ENCODE results near the gene HERPUD1. TPM values are rescaled to one million over a fixed set of nuclear protein-coding genes. Genes with fewer than 3 reads are reported as not detected.
A peak's percentile ranks its signal among the peaks of the same experiment; 100 is the strongest.

Gene HERPUD1
- total RNA-seq, 1 donor from 2014 or later: 16.1 TPM

- H3K27me3 ChIP-seq: no peaks in the 10 kb centered on the region
- no peak overlapping the region for H3K4me3 ChIP-seq
- H3K36me3 ChIP-seq: no peaks in the 10 kb centered on the region
- Mint-ChIP-seq H3K27ac (no peak overlapping the region), H3K36me3 (no peaks in the 10 kb centered on the region), H3K9me3 (peaks cover 4% of the 10 kb centered on the region), H3K27me3 (ENCODE audit: insufficient read depth, low read depth) (no peaks in the 10 kb centered on the region), H3K4me1 (peaks cover 25% of the 10 kb centered on the region), H3K4me3 (no peak overlapping the region)
- no peak for TF ChIP-seq EZH2 (IDR thresholded peaks at IDR 0.05)
- H3K9me3 ChIP-seq (ENCODE audit: low read depth): no peaks in the 10 kb centered on the region
- no peak overlapping the region for H3K9ac ChIP-seq
- no peaks in the 10 kb centered on the region for H4K20me1 ChIP-seq (ENCODE audit: low read depth)
- no peaks in the 10 kb centered on the region for H3K79me2 ChIP-seq (ENCODE audit: low read depth)
- no peaks in the 10 kb centered on the region for H3F3A ChIP-seq (ENCODE audit: low read depth)
- H2AFZ ChIP-seq (replicated peaks): peak overlapping the region; percentile 52
- no peak overlapping the region for H3K4me2 ChIP-seq
- no peak overlapping the region for H3K27ac ChIP-seq
- DNase-seq (ENCODE audit: low spot score): no peak
- H3K4me1 ChIP-seq: no peaks in the 10 kb centered on the region
Observed at GRCh38 chr16:56910654-56911539, 21.0 kb upstream of the HERPUD1 start.

- Mint-ChIP-seq H3K27ac (no peak overlapping the region), H3K36me3 (no peaks in the 10 kb centered on the region), H3K4me3 (no peak overlapping the region), H3K9me3 (peaks cover 4% of the 10 kb centered on the region), H3K27me3 (ENCODE audit: insufficient read depth, low read depth) (no peaks in the 10 kb centered on the region), H3K4me1 (peaks cover 33% of the 10 kb centered on the region)
- H3K79me2 ChIP-seq (ENCODE audit: low read depth): no peaks in the 10 kb centered on the region
- no peaks in the 10 kb centered on the region for H4K20me1 ChIP-seq (ENCODE audit: low read depth)
- DNase-seq (ENCODE audit: low spot score): peak; percentile 44
- H3K27ac ChIP-seq: no peak overlapping the region
- H3K27me3 ChIP-seq: no peaks in the 10 kb centered on the region
- H3K4me3 ChIP-seq: no peak overlapping the region
- no peak for TF ChIP-seq EZH2phosphoT487 (IDR thresholded peaks at IDR 0.05)
- no peak for TF ChIP-seq CTCF (IDR thresholded peaks at IDR 0.05)
- H3K36me3 ChIP-seq: no peaks in the 10 kb centered on the region
- H3F3A ChIP-seq (ENCODE audit: low read depth): no peaks in the 10 kb centered on the region
- H3K4me2 ChIP-seq: no peak overlapping the region
- no peaks in the 10 kb centered on the region for H3K4me1 ChIP-seq
- no peaks in the 10 kb centered on the region for H3K9me3 ChIP-seq (ENCODE audit: low read depth)
- H3K9ac ChIP-seq: no peak overlapping the region
- H2AFZ ChIP-seq (replicated peaks): no peak overlapping the region
Observed at GRCh38 chr16:56911771-56912571, 20.0 kb upstream of the HERPUD1 start.

GRCh38 chr16:56912746-56913708 is 18.9 kb upstream of the HERPUD1 start:
- Histone ChIP-seq H3K36me3 (no peaks in the 10 kb centered on the region), H3K9ac (no peak overlapping the region), H3K4me3 (no peak overlapping the region), H3K9me3 (ENCODE audit: low read depth) (no peaks in the 10 kb centered on the region), H3K4me1 (no peaks in the 10 kb centered on the region), H2AFZ (replicated peaks) (no peak overlapping the region), H3F3A (ENCODE audit: low read depth) (no peaks in the 10 kb centered on the region), H3K27ac (no peak overlapping the region), H4K20me1 (ENCODE audit: low read depth) (no peaks in the 10 kb centered on the region), H3K79me2 (ENCODE audit: low read depth) (no peaks in the 10 kb centered on the region), H3K4me2 (no peak overlapping the region), H3K27me3 (no peaks in the 10 kb centered on the region)
- H3K4me1 Mint-ChIP-seq: peaks cover 33% of the 10 kb centered on the region
- DNase-seq (ENCODE audit: low spot score): no peak
- H3K27me3 Mint-ChIP-seq (ENCODE audit: insufficient read depth, low read depth): no peaks in the 10 kb centered on the region
- H3K4me3 Mint-ChIP-seq: no peak overlapping the region
- peaks cover 4% of the 10 kb centered on the region for H3K9me3 Mint-ChIP-seq
- TF ChIP-seq EZH2 (IDR thresholded peaks at IDR 0.05): no peak
- TF ChIP-seq CTCF (IDR thresholded peaks at IDR 0.05): no peak
- no peak for TF ChIP-seq EZH2phosphoT487 (IDR thresholded peaks at IDR 0.05)
- no peaks in the 10 kb centered on the region for H3K36me3 Mint-ChIP-seq
- peak overlapping the region; percentile 0 for H3K27ac Mint-ChIP-seq

All from neural progenitor cell (in vitro differentiated cells).